NT2/D1 (cell line): Measurements from ENCODE around the gene SLC25A22.

Experiments used
- SUZ12 ChIP-seq: IDR thresholded peaks from 2 replicates; pipeline ENCODE4 v1.6.1; 2011; ENCODE audit not compliant: insufficient read length, insufficient read depth; ENCODE audit errors: extremely low read depth
- YY1 ChIP-seq: IDR thresholded peaks from 2 replicates; pipeline ENCODE4 v1.6.1; 2011; ENCODE audit not compliant: insufficient read length, insufficient read depth

- no peak for TF ChIP-seq YY1
- no peak for TF ChIP-seq SUZ12
Measured at GRCh38 chr11:833114-833791, 35.2 kb upstream of the SLC25A22 start.
